Sigmoid colon (tissue), 4 donors: Measurements from ENCODE around the gene CCDC172.

ENCODE experiments used
- POLR2A ChIP-seq, 2 donors: fragments of 450-650 bp; IDR thresholded peaks; one replicate each; pipeline ENCODE4 v1.6.1; 2016; ENCODE audit warnings: antibody characterized with exemption in 2 of 2, mild to moderate bottlenecking in 2 of 2, moderate library complexity in 2 of 2
- POLR2AphosphoS5 ChIP-seq, 4 donors: sonication (generic); formaldehyde crosslinking; IDR thresholded peaks; one replicate each; pipeline ENCODE4 v1.6.1; 2017; ENCODE audit warnings: antibody characterized with exemption in 4 of 4

- TF ChIP-seq POLR2A (IDR thresholded peaks at IDR 0.05), result no peak
- TF ChIP-seq POLR2AphosphoS5 (IDR thresholded peaks at IDR 0.05), result no peak
These were observed 7.6 kb downstream of the CCDC172 start for GRCh38 chr10:116331815-116332214.
